Measurements from ENCODE around the gene SIK2. TPM values are rescaled to one million over a fixed set of nuclear protein-coding genes. Genes with fewer than 3 reads are reported as not detected.
"Not testable (repeated sequence)": the region's sequence is repeated elsewhere in the genome, so short reads cannot be mapped to it uniquely, and the experiment has no call there.

SIK2 gene
- total and polyA plus RNA-seq, 4 donors = 18.1 to 26.6 (median 19.7) TPM

GRCh38 chr11:111644922-111645321 lies 42.7 kb downstream of the SIK2 start:
- Histone ChIP-seq H3K9me3 (ENCODE audit: control insufficient read depth, insufficient read depth, low read length) (no peaks in the 10 kb centered on the region), H3K36me3 (ENCODE audit: control insufficient read depth, insufficient read depth, low read length) (no peaks in the 10 kb centered on the region), H3K4me3 (ENCODE audit: low read depth, low read length) (no peak overlapping the region), H3K4me1 (ENCODE audit: control insufficient read depth, insufficient read depth, low read length) (no peaks in the 10 kb centered on the region), H3K27ac (ENCODE audit: low read depth, low read length) (no peak overlapping the region), H3K27me3 (ENCODE audit: control insufficient read depth, insufficient read depth, low read length) (no peaks in the 10 kb centered on the region)
- WGBS (ENCODE audit: insufficient coverage) = no CpG with 5 or more reads among the region's 1 CpG
- no peak for DNase-seq (ENCODE audit: low read depth in 4 of 6, low spot score in 6 of 6)

DNA sequence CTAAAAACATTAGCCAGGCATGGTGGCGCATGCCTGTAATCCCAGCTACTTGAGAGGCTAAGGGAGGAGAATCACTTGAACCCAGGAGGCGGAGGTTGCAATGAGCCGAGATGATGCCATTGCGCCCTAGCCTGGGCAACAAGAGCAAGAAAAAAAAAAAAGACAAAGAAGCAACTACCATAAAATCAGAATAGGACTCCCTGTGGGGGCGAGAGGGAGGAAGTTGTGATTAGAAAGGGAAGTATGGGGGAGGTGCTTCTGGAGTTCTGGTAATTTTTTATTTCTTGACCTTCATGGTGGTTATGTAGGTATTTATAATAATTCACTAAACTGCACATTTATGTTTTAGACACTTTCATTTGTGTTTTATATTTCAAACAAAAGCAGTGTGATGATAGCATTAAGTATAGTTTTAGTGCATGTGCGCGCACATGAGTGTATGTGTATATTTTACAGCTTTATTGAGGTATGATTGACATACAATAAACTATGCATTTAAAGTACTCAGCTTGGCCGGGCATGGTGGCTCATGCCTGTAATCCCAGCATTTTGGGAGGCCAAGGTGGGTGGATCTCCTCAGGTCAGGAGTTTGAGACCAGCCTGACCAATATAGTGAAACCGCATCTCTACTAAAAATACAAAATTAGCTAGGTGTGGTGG lies 43.5 kb downstream of the SIK2 start:
- Histone ChIP-seq H3K27me3 (ENCODE audit: control insufficient read depth, insufficient read depth, low read length) (no peaks in the 10 kb centered on the region), H3K36me3 (ENCODE audit: control insufficient read depth, insufficient read depth, low read length) (no peaks in the 10 kb centered on the region), H3K4me3 (ENCODE audit: low read depth, low read length) (no peak overlapping the region), H3K4me1 (ENCODE audit: control insufficient read depth, insufficient read depth, low read length) (no peaks in the 10 kb centered on the region), H3K9me3 (ENCODE audit: control insufficient read depth, insufficient read depth, low read length) (no peaks in the 10 kb centered on the region), H3K27ac (ENCODE audit: low read depth, low read length) (no peak overlapping the region)
- no peak for DNase-seq (ENCODE audit: low read depth in 4 of 6, low spot score in 6 of 6)
- 80% methylated on average over 1 of the region's 9 CpGs for WGBS (ENCODE audit: insufficient coverage)

DNA sequence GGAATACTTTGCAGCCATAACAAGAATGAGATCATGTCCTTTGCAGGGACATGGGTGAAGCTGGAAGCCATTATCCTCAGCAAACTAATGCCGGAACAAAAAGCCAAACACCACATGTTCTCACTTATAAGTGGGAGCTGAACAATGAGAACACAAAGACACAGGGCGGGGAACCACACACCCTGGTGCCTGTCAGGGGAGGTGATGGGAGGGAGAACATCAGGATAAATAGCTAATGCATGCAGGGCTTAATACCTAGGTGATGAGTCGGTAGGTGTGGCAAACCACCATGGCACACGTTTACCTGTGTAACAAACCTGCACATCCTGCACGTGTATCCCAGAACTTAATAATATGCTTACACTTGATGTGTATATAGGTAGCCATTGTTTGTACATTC lies 49.1 kb downstream of the SIK2 start:
- not testable (repeated sequence) for H3K27me3 ChIP-seq (ENCODE audit: control insufficient read depth, insufficient read depth, low read length); DNase-seq (ENCODE audit: low read depth in 4 of 6, low spot score in 6 of 6); H3K36me3 ChIP-seq (ENCODE audit: control insufficient read depth, insufficient read depth, low read length); H3K27ac ChIP-seq (ENCODE audit: low read depth, low read length); H3K4me3 ChIP-seq (ENCODE audit: low read depth, low read length); H3K4me1 ChIP-seq (ENCODE audit: control insufficient read depth, insufficient read depth, low read length); H3K9me3 ChIP-seq (ENCODE audit: control insufficient read depth, insufficient read depth, low read length)
- WGBS (ENCODE audit: insufficient coverage) = no CpG with 5 or more reads among the region's 5 CpGs

DNA sequence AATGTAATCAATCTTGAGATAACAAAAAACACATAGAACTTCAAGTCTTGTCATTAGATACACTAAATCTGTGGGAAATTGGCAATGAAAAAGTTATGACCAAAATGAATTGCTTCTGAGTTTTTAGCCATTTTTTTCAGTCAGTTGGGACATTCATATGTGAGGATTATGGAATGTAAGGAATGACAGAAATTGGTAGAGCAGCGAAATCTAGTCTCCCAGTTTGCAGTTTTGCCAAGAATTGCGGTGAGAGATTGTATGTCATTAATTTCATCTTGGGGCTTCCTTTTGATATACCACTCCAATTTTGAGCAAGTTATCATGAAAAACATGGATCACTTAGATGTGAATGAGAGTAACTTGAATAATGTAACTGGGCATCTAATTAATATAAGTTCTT lies 49.9 kb downstream of the SIK2 start:
- no peaks in the 10 kb centered on the region for H3K36me3 ChIP-seq (ENCODE audit: control insufficient read depth, insufficient read depth, low read length)
- H3K9me3 ChIP-seq (ENCODE audit: control insufficient read depth, insufficient read depth, low read length) = no peaks in the 10 kb centered on the region
- no peaks in the 10 kb centered on the region for H3K27me3 ChIP-seq (ENCODE audit: control insufficient read depth, insufficient read depth, low read length)
- WGBS (ENCODE audit: insufficient coverage) = no CpG with 5 or more reads among the region's 2 CpGs
- DNase-seq (ENCODE audit: low read depth in 4 of 6, low spot score in 6 of 6) = no peak
- H3K27ac ChIP-seq (ENCODE audit: low read depth, low read length) = no peak overlapping the region
- H3K4me3 ChIP-seq (ENCODE audit: low read depth, low read length) = no peak overlapping the region
- H3K4me1 ChIP-seq (ENCODE audit: control insufficient read depth, insufficient read depth, low read length) = no peaks in the 10 kb centered on the region

DNA sequence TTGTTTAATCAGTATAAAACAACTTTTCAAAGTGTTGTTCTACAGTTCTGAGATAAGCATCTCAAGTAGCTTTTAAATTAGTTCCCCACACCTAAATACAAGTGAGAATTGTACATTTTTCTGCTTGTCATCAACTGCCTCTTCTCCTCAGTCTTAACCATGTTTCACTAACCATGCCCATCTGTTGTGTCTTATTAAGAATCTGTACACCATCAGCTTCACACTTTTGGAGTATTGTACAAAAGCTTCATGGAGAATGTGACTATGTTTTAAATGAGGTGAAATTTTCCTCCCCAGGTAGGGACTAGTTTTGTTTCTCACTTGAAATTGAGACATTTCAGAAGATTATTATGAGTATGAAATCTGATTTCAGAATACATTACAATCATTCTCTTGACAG lies 52.4 kb downstream of the SIK2 start:
- H3K27me3 ChIP-seq (ENCODE audit: control insufficient read depth, insufficient read depth, low read length) = no peaks in the 10 kb centered on the region
- H3K36me3 ChIP-seq (ENCODE audit: control insufficient read depth, insufficient read depth, low read length) = no peaks in the 10 kb centered on the region
- DNase-seq (ENCODE audit: low read depth in 4 of 6, low spot score in 6 of 6) = peak in 1 of 6 donors; percentile 24
- no peaks in the 10 kb centered on the region for H3K4me1 ChIP-seq (ENCODE audit: control insufficient read depth, insufficient read depth, low read length)
- H3K9me3 ChIP-seq (ENCODE audit: control insufficient read depth, insufficient read depth, low read length) = no peaks in the 10 kb centered on the region
- no peak overlapping the region for H3K27ac ChIP-seq (ENCODE audit: low read depth, low read length)
- H3K4me3 ChIP-seq (ENCODE audit: low read depth, low read length) = no peak overlapping the region

- no peaks in the 10 kb centered on the region for H3K9me3 ChIP-seq (ENCODE audit: control insufficient read depth, insufficient read depth, low read length)
- no peak overlapping the region for H3K27ac ChIP-seq (ENCODE audit: low read depth, low read length)
- WGBS (ENCODE audit: insufficient coverage) = 100% methylated on average over 3 of the region's 5 CpGs
- no peaks in the 10 kb centered on the region for H3K36me3 ChIP-seq (ENCODE audit: control insufficient read depth, insufficient read depth, low read length)
- no peak overlapping the region for H3K4me3 ChIP-seq (ENCODE audit: low read depth, low read length)
- H3K27me3 ChIP-seq (ENCODE audit: control insufficient read depth, insufficient read depth, low read length) = no peaks in the 10 kb centered on the region
- no peak for DNase-seq (ENCODE audit: low read depth in 4 of 6, low spot score in 6 of 6)
- no peaks in the 10 kb centered on the region for H3K4me1 ChIP-seq (ENCODE audit: control insufficient read depth, insufficient read depth, low read length)
These were observed 53.7 kb downstream of the SIK2 start for GRCh38 chr11:111655924-111656323.

GRCh38 chr11:111657905-111658304 lies 55.7 kb downstream of the SIK2 start:
- not testable (repeated sequence) for H3K4me3 ChIP-seq (ENCODE audit: low read depth, low read length); H3K27me3 ChIP-seq (ENCODE audit: control insufficient read depth, insufficient read depth, low read length); H3K36me3 ChIP-seq (ENCODE audit: control insufficient read depth, insufficient read depth, low read length); H3K9me3 ChIP-seq (ENCODE audit: control insufficient read depth, insufficient read depth, low read length); H3K4me1 ChIP-seq (ENCODE audit: control insufficient read depth, insufficient read depth, low read length); DNase-seq (ENCODE audit: low read depth in 4 of 6, low spot score in 6 of 6); H3K27ac ChIP-seq (ENCODE audit: low read depth, low read length)
- WGBS (ENCODE audit: insufficient coverage) = no CpG with 5 or more reads among the region's 8 CpGs

- not testable (repeated sequence) for H3K27me3 ChIP-seq (ENCODE audit: control insufficient read depth, insufficient read depth, low read length); H3K36me3 ChIP-seq (ENCODE audit: control insufficient read depth, insufficient read depth, low read length); H3K27ac ChIP-seq (ENCODE audit: low read depth, low read length); DNase-seq (ENCODE audit: low read depth in 4 of 6, low spot score in 6 of 6); H3K9me3 ChIP-seq (ENCODE audit: control insufficient read depth, insufficient read depth, low read length); H3K4me1 ChIP-seq (ENCODE audit: control insufficient read depth, insufficient read depth, low read length); H3K4me3 ChIP-seq (ENCODE audit: low read depth, low read length)
- WGBS (ENCODE audit: insufficient coverage) = no CpG with 5 or more reads among the region's 3 CpGs
These were observed 56.2 kb downstream of the SIK2 start for GRCh38 chr11:111658493-111658892.

DNA sequence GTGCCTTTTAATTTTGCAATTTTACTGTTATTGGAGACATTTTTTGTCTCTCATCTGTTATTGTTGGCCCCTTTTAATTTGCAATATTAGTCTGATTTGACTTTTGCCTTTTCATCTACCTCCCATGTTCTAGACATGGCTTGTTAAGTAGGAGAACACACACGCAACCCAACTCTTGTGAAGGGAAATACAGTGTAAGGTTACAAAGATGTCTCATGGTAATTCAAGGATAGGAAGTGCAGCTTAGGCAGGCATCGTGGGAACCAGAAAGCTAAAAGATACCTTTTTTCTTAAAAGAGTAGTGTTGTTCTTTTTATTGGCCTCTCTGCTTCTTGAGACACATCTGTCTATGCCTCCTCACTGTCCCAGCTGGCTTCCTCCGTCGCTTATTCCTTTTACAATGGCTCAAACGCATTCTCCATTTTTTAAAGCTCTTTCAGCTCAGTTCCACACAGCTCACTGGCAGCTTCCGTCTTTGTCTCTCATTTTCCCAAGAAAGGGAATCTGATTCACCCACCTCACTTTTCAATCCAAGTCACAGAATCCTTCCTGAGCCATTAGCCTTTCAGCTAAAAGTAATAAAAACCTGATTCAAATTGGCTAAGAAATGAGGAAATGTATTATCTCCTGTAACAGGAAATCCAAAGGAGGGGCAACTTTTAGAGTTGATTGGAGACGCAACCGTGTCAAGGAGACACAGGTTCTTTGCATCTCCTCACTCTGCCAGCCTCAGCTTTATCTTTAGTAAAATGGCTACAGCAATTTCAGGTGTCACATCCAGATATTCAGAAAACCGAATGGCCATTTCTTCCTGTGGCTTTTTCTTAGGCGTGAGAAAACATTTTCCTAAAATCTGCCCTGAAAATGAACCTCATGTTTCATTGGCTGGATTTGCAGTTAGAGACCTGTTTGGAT lies 57.2 kb downstream of the SIK2 start:
- WGBS (ENCODE audit: insufficient coverage) = 41% methylated on average over 6 of the region's 10 CpGs
- H3K4me3 ChIP-seq (ENCODE audit: low read depth, low read length) = no peak overlapping the region
- H3K27ac ChIP-seq (ENCODE audit: low read depth, low read length) = no peak overlapping the region
- no peaks in the 10 kb centered on the region for H3K4me1 ChIP-seq (ENCODE audit: control insufficient read depth, insufficient read depth, low read length)
- H3K36me3 ChIP-seq (ENCODE audit: control insufficient read depth, insufficient read depth, low read length) = peaks cover 3% of the 10 kb centered on the region
- no peaks in the 10 kb centered on the region for H3K27me3 ChIP-seq (ENCODE audit: control insufficient read depth, insufficient read depth, low read length)
- peak in 2 of 6 donors; percentile 15 to 53 for DNase-seq (ENCODE audit: low read depth in 4 of 6, low spot score in 6 of 6)
- no peaks in the 10 kb centered on the region for H3K9me3 ChIP-seq (ENCODE audit: control insufficient read depth, insufficient read depth, low read length)

- Histone ChIP-seq H3K4me1 (ENCODE audit: control insufficient read depth, insufficient read depth, low read length) (no peaks in the 10 kb centered on the region), H3K27ac (ENCODE audit: low read depth, low read length) (no peak overlapping the region), H3K27me3 (ENCODE audit: control insufficient read depth, insufficient read depth, low read length) (no peaks in the 10 kb centered on the region), H3K9me3 (ENCODE audit: control insufficient read depth, insufficient read depth, low read length) (no peaks in the 10 kb centered on the region), H3K36me3 (ENCODE audit: control insufficient read depth, insufficient read depth, low read length) (peaks cover 3% of the 10 kb centered on the region), H3K4me3 (ENCODE audit: low read depth, low read length) (no peak overlapping the region)
- 100% methylated on average over 1 of the region's 2 CpGs for WGBS (ENCODE audit: insufficient coverage)
- DNase-seq (ENCODE audit: low read depth in 4 of 6, low spot score in 6 of 6) = no peak
These were observed 58.6 kb downstream of the SIK2 start for GRCh38 chr11:111660822-111661221.

Data from spinal cord (tissue), 10 donors.